Parathyroid adenoma (tissue), 2 donors: ENCODE results near the gene ELL.

Source experiments
- H2AFZ ChIP-seq: fragments of 300-600 bp; sonication (generic); one replicate; pipeline ENCODE4 v1.7.0; 2017; ENCODE audit warnings: antibody characterized with exemption, mild to moderate bottlenecking
- H3K27ac ChIP-seq: fragments of 300-600 bp; sonication (generic); one replicate; pipeline ENCODE4 v1.7.0; 2017
- H3K27me3 ChIP-seq: fragments of 300-600 bp; sonication (generic); one replicate; pipeline ENCODE4 v1.7.0; 2017; ENCODE audit warnings: low read length; ENCODE audit not compliant: control insufficient read depth, insufficient read depth
- H3K36me3 ChIP-seq: fragments of 300-600 bp; sonication (generic); one replicate; pipeline ENCODE4 v1.7.0; 2017; ENCODE audit warnings: low read length; ENCODE audit not compliant: control insufficient read depth, insufficient read depth
- H3K4me1 ChIP-seq: fragments of 300-600 bp; sonication (generic); one replicate; pipeline ENCODE4 v1.7.0; 2017; ENCODE audit warnings: control low read depth
- H3K4me2 ChIP-seq: fragments of 300-600 bp; sonication (generic); one replicate; pipeline ENCODE4 v1.7.0; 2017; ENCODE audit warnings: low read length
- H3K4me3 ChIP-seq: fragments of 300-600 bp; sonication (generic); one replicate; pipeline ENCODE4 v1.7.0; 2017; ENCODE audit warnings: low read depth, low read length
- H3K79me2 ChIP-seq: fragments of 300-600 bp; sonication (generic); one replicate; pipeline ENCODE4 v1.7.0; 2017; ENCODE audit warnings: control low read depth
- H3K9ac ChIP-seq: fragments of 300-600 bp; sonication (generic); one replicate; pipeline ENCODE4 v1.7.0; 2017; ENCODE audit warnings: mild to moderate bottlenecking
- H3K9me3 ChIP-seq: fragments of 300-600 bp; sonication (generic); one replicate; pipeline ENCODE4 v1.7.0; 2017; ENCODE audit warnings: low read length; ENCODE audit not compliant: control insufficient read depth
- TF ChIP-seq, protein P1 (sequence below): fragments of 300-600 bp; sonication (generic); IDR thresholded peaks from one replicate; pipeline ENCODE4 v1.7.0; 2017; ENCODE audit warnings: antibody characterized with exemption, mild to moderate bottlenecking
- donor health status: primary hyperparathyroidism.

The ELL gene

DNA sequence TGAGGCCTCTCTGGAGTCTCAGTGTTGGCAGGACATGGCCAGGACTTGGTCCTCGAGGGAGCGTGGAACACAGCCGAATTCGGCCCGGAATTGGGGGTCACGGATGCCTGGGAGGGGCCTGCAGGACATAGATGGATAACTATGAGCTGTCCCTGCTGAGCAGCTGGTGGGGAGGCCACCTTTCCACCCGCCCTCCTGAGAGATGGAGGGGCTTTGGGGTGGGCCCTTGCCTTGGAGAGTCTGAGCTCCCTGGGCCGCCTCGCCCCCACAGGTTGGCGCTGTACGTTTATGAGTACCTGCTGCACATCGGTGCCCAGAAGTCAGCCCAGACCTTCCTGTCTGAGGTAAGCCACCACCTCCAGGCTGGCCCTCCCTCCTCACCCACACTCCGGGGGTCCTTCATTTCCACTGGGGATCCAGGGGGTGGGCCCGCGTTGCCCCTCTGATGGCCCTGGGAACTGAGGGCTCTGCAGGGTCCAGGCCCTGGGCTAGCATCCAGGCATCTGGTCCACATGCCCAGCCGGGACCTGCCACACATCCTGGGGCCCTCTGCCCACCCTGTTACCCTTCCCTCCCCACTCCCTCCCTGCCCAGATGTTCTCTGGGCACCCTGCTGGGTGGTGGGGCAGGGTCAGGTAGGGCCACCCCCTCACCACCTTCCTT lies 94.7 kb downstream of the ELL start:
- Histone ChIP-seq H3K9ac (no peak overlapping the region), H3K36me3 (no peaks in the 10 kb centered on the region), H3K79me2 (peaks cover 7% of the 10 kb centered on the region), H3K4me2 (no peak overlapping the region), H3K27me3 (no peaks in the 10 kb centered on the region), H3K4me3 (no peak overlapping the region), H3K9me3 (no peaks in the 10 kb centered on the region), H2AFZ (no peak overlapping the region), H3K4me1 (peaks cover 24% of the 10 kb centered on the region), H3K27ac (no peak overlapping the region)
- TF ChIP-seq, protein P1, sequence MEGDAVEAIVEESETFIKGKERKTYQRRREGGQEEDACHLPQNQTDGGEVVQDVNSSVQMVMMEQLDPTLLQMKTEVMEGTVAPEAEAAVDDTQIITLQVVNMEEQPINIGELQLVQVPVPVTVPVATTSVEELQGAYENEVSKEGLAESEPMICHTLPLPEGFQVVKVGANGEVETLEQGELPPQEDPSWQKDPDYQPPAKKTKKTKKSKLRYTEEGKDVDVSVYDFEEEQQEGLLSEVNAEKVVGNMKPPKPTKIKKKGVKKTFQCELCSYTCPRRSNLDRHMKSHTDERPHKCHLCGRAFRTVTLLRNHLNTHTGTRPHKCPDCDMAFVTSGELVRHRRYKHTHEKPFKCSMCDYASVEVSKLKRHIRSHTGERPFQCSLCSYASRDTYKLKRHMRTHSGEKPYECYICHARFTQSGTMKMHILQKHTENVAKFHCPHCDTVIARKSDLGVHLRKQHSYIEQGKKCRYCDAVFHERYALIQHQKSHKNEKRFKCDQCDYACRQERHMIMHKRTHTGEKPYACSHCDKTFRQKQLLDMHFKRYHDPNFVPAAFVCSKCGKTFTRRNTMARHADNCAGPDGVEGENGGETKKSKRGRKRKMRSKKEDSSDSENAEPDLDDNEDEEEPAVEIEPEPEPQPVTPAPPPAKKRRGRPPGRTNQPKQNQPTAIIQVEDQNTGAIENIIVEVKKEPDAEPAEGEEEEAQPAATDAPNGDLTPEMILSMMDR, result no peak

DNA sequence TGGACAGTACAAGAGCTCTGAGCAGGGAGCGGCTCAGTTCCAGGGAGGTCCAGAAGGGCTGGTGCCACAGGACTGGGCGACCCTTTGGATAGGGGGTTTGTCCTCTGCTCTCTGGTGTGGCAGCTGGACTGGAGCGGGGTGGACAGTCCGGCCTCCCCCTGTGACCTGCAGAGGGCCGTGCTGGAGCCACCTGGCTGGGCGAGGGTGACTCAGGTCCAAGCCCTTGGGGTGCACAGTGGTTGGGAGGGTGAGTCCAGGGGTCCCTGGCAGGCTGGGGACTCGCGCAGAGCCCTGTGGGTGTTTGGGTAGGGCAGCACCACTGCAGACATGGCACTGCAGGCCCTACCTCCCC lies 95.5 kb downstream of the ELL start:
- no peak overlapping the region for H3K27ac ChIP-seq
- no peak overlapping the region for H3K9ac ChIP-seq
- no peaks in the 10 kb centered on the region for H3K27me3 ChIP-seq
- no peak overlapping the region for H2AFZ ChIP-seq
- no peaks in the 10 kb centered on the region for H3K36me3 ChIP-seq
- TF ChIP-seq, protein P1, result no peak
- no peak overlapping the region for H3K4me3 ChIP-seq
- peaks cover 19% of the 10 kb centered on the region for H3K4me1 ChIP-seq
- peaks cover 7% of the 10 kb centered on the region for H3K79me2 ChIP-seq
- H3K9me3 ChIP-seq, result no peaks in the 10 kb centered on the region
- H3K4me2 ChIP-seq, result no peak overlapping the region

DNA sequence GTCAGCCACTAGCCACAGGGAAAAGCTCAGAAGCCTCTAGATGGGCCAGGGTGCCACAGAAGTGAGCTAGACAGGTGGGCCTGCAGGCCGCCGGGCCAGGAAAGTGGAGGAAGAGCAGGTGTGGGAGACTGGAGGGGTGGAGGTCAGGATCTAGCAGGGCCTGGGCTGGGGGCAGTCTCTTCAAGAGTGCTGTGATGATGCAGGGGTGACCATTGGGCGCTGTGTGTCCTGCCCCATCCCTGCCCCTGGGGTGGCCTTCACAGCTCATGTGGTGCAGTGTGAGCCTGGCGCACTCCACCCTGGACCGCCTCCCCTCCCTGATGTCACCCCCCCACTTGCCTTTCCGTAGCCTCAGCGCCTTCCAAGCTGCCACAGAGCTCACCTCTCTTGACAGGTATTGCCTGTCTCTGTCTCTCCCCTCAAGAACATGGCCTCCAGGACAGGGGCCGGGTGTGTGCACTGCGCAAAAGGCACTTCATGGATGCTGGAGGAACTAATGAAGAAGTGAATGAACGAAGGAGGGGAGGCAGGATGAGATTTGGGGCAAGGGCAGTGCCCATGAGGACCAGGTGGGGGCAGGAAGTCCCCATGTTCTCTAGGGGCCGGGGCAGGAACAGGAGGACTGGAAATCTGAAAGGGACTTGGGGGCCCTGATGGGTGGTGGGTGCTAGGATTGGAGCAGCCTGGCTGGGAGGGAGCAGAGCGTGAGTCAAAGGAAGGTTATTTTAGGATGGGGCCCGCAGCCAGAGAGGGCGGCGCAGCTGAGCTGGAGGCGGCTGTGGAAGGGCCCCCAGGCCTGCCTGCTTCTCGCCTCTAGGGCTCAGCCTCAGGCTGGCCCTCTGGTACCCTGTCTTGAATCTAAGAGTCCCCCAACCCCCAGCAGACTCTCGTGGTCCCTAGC lies 96.1 kb downstream of the ELL start:
- Histone ChIP-seq H3K79me2 (peaks cover 7% of the 10 kb centered on the region), H3K9ac (no peak overlapping the region), H3K27me3 (no peaks in the 10 kb centered on the region), H3K4me1 (peaks cover 19% of the 10 kb centered on the region), H3K4me2 (no peak overlapping the region), H3K9me3 (no peaks in the 10 kb centered on the region), H3K36me3 (no peaks in the 10 kb centered on the region), H2AFZ (no peak overlapping the region), H3K4me3 (no peak overlapping the region), H3K27ac (no peak overlapping the region)
- TF ChIP-seq, protein P1, result no peak

DNA sequence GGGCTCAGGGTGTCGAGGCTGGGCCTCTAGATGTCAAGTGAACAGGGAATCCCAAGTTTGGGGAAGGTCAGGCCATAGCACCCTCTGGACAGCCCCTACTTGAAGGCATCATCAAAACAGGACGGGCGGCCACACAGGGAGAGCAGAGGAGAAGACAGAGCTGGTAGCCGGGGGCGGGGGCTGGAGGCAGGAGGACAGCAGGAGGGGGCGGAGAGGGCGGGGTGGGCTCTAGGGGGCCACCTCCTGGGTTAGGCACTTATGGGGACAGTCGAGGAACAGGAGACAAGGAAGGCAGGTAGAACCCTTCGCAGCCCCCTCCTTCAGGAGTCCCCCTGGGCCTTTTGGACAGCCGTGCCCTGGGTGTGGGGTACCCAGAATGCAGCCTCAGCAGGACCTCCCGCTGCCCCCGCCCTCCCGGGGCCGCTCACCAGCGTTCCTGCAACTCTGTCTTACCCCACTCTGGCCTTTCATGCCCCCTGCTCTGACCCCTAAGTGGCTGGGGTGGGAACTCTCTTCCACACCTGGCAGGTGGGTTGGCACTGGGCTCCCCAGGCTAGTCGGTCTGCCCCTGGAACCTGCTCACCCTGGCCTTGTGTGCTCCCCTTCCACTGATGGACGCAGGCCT lies 96.9 kb downstream of the ELL start:
- TF ChIP-seq, protein P1, result no peak
- no peaks in the 10 kb centered on the region for H3K27me3 ChIP-seq
- H3K36me3 ChIP-seq, result no peaks in the 10 kb centered on the region
- no peak overlapping the region for H3K27ac ChIP-seq
- no peak overlapping the region for H3K9ac ChIP-seq
- no peaks in the 10 kb centered on the region for H3K9me3 ChIP-seq
- H3K79me2 ChIP-seq, result peaks cover 7% of the 10 kb centered on the region
- H2AFZ ChIP-seq, result no peak overlapping the region
- peaks cover 19% of the 10 kb centered on the region for H3K4me1 ChIP-seq
- H3K4me3 ChIP-seq, result no peak overlapping the region
- no peak overlapping the region for H3K4me2 ChIP-seq
